CD4-positive, alpha-beta T cell (primary cell): Measurements from ENCODE around the gene EFHD2. TPM values are rescaled to one million over a fixed set of nuclear protein-coding genes. Genes with fewer than 3 reads are reported as not detected.

Source experiments
- ATAC-seq: fragments of 200-7000 bp; cut with Tn5 transposase; one replicate; pipeline ENCODE4 v1.10.0; 2022; ENCODE audit warnings: mild to moderate bottlenecking; ENCODE audit not compliant: poor library complexity
- CTCF ChIA-PET: fragments of 350-600 bp; sonication (Branson Sonifier 250); formaldehyde crosslinking; loops from one replicate; lab custom pipeline; 2021; ENCODE audit warnings: antibody characterized with exemption, inconsistent platforms; lab: Charles Lee
- POLR2A ChIA-PET: fragments of 350-600 bp; sonication (Branson Sonifier 250); formaldehyde crosslinking; loops from one replicate; lab custom pipeline; 2021; ENCODE audit warnings: antibody characterized with exemption, inconsistent platforms; lab: Charles Lee
- DNase-seq, 14 experiments: peaks; one replicate each; pipeline ENCODE4 v3.0.0-alpha.2; 2013 to 2020; ENCODE audit warnings: mixed read lengths in 2 of 14
- H3K27ac ChIP-seq, 2 donors: one replicate each; pipeline versions ENCODE4 v1.5.1 to v1.7.0; 2013; ENCODE audit warnings: low read length in 2 of 2, low read depth in 1 of 2, mild to moderate bottlenecking in 1 of 2
- H3K27me3 ChIP-seq, 2 experiments: 1 replicate in 1 of 2; 2 replicates in 1 of 2; pipeline versions ENCODE4 v1.6.1 to v1.7.0; 2013; ENCODE audit warnings: low read length in 2 of 2, control low read depth in 1 of 2, mild to moderate bottlenecking in 1 of 2, moderate library complexity in 1 of 2; ENCODE audit not compliant: insufficient read depth in 2 of 2, control insufficient read depth in 1 of 2
- H3K36me3 ChIP-seq: one replicate; pipeline ENCODE4 v1.6.1; 2013; ENCODE audit warnings: low read length, control low read depth; ENCODE audit not compliant: insufficient read depth
- H3K4me1 ChIP-seq: one replicate; pipeline ENCODE4 v1.6.1; 2013; ENCODE audit warnings: low read length, control low read depth; ENCODE audit not compliant: insufficient read depth
- H3K4me3 ChIP-seq: one replicate; pipeline ENCODE4 v1.5.1; 2013; ENCODE audit warnings: mild to moderate bottlenecking, low read length, moderate library complexity
- H3K9me3 ChIP-seq, 2 experiments: 1 replicate in 1 of 2; 2 replicates in 1 of 2; pipeline versions ENCODE4 v1.6.1 to v1.7.0; 2013; ENCODE audit warnings: low read length in 2 of 2, mild to moderate bottlenecking in 2 of 2, control low read depth in 1 of 2, moderate library complexity in 1 of 2; ENCODE audit not compliant: control insufficient read depth in 1 of 2, insufficient read depth in 1 of 2
- H3K27ac Mint-ChIP-seq: one replicate; pipeline ENCODE4 v1.8.0; 2020; ENCODE audit warnings: mixed read lengths
- H3K27me3 Mint-ChIP-seq: one replicate; pipeline ENCODE4 v1.8.0; 2021; ENCODE audit warnings: mixed read lengths
- H3K36me3 Mint-ChIP-seq: one replicate; pipeline ENCODE4 v1.8.0; 2021; ENCODE audit warnings: low read depth, mixed read lengths
- H3K4me1 Mint-ChIP-seq: one replicate; pipeline ENCODE4 v1.8.0; 2021; ENCODE audit warnings: low read depth, mixed read lengths
- H3K4me3 Mint-ChIP-seq: one replicate; pipeline ENCODE4 v1.8.0; 2020; ENCODE audit warnings: mild to moderate bottlenecking, mixed read lengths
- H3K9me3 Mint-ChIP-seq: one replicate; pipeline ENCODE4 v1.8.0; 2020; ENCODE audit warnings: mixed read lengths
- CTCF ChIP-seq: fragments of 200-600 bp; IDR thresholded peaks from one replicate; pipeline ENCODE4 v1.8.0; 2022; ENCODE audit warnings: antibody characterized with exemption, mild to moderate bottlenecking
- intact Hi-C, 2 experiments: fragments of 100-400 bp; cut with DNase I in 1 of 2; cut with micrococcal nuclease in 1 of 2; formaldehyde crosslinking; loops; one replicate each; pipeline versions ENCODE4 v1.15.1 to v1.9.0; 2023 to 2025; cut with DNase I, micrococcal nuclease
- total RNA-seq, 174 experiments: library from RNA in 2 of 174; stranded (reverse) in 2 of 174; gene quantifications; one replicate each; pipeline ENCODE4 v1.2.3 and lab custom pipeline; 2021 to 2026

EFHD2 gene
- total RNA-seq, 2 experiments from 2014 or later: 79.1 to 80.9 TPM

- Histone ChIP-seq H3K4me3 (no peak overlapping the region), H3K36me3 (no peaks in the 10 kb centered on the region), H3K4me1 (no peaks in the 10 kb centered on the region), H3K27me3 (no peaks in the 10 kb centered on the region), H3K27ac (no peak overlapping the region), H3K9me3 (no peaks in the 10 kb centered on the region)
- Mint-ChIP-seq H3K4me3 (no peak overlapping the region), H3K27ac (no peak overlapping the region), H3K36me3 (no peaks in the 10 kb centered on the region), H3K27me3 (no peaks in the 10 kb centered on the region), H3K9me3 (no peaks in the 10 kb centered on the region), H3K4me1 (no peaks in the 10 kb centered on the region)
- ATAC-seq: no peak
- intact Hi-C loops: no loop called here
- ChIA-PET CTCF (no interaction called here), POLR2A (no interaction called here)
- TF ChIP-seq CTCF: no peak
- DNase-seq: no peak
Observed at GRCh38 chr1:15362737-15363128, 47.0 kb upstream of the EFHD2 start.

- H3K4me1 ChIP-seq: no peaks in the 10 kb centered on the region
- CTCF ChIA-PET: interaction anchor here (0.6 kb wide), 1 partner anchor 31 kb away, joined by 3 read pairs; no protein-coding TSS in a partner anchor
- no peaks in the 10 kb centered on the region for H3K4me1 Mint-ChIP-seq
- no peaks in the 10 kb centered on the region for H3K36me3 ChIP-seq
- H3K27ac ChIP-seq: no peak overlapping the region
- H3K9me3 Mint-ChIP-seq: no peaks in the 10 kb centered on the region
- H3K4me3 ChIP-seq: no peak overlapping the region
- H3K27me3 ChIP-seq: no peaks in the 10 kb centered on the region
- no peak overlapping the region for H3K4me3 Mint-ChIP-seq
- H3K27me3 Mint-ChIP-seq: no peaks in the 10 kb centered on the region
- H3K27ac Mint-ChIP-seq: no peak overlapping the region
- POLR2A ChIA-PET: no interaction called here
- ATAC-seq (no peak), DNase-seq (peak in 3 of 14 experiments; percentile 9 to 42 (median 21))
- TF ChIP-seq CTCF: no peak
- H3K9me3 ChIP-seq: no peaks in the 10 kb centered on the region
- no peaks in the 10 kb centered on the region for H3K36me3 Mint-ChIP-seq
- intact Hi-C loops: loop anchor here in 1 of 2 experiments (5.0 kb wide), 1 partner anchor 37 kb away; no protein-coding TSS in a partner anchor
Observed at GRCh38 chr1:15364740-15365139, 44.9 kb upstream of the EFHD2 start.

- POLR2A ChIA-PET: no interaction called here
- Mint-ChIP-seq H3K27me3 (no peaks in the 10 kb centered on the region), H3K27ac (no peak overlapping the region), H3K4me3 (no peak overlapping the region), H3K36me3 (no peaks in the 10 kb centered on the region), H3K9me3 (no peaks in the 10 kb centered on the region), H3K4me1 (no peaks in the 10 kb centered on the region)
- intact Hi-C loops: loop anchor here in 1 of 2 experiments (5.0 kb wide), 1 partner anchor 42 kb away; no protein-coding TSS in a partner anchor
- CTCF ChIA-PET: no interaction called here
- no peaks in the 10 kb centered on the region for H3K36me3 ChIP-seq
- H3K27ac ChIP-seq: no peak overlapping the region
- H3K4me1 ChIP-seq: no peaks in the 10 kb centered on the region
- H3K9me3 ChIP-seq: no peaks in the 10 kb centered on the region
- no peak for DNase-seq
- H3K4me3 ChIP-seq: no peak overlapping the region
- H3K27me3 ChIP-seq: no peaks in the 10 kb centered on the region
- TF ChIP-seq CTCF: no peak
- no peak for ATAC-seq
Observed at GRCh38 chr1:15368888-15369287, 40.8 kb upstream of the EFHD2 start.
